GM18505 (cell line): ENCODE results near the gene PIGB.
"Not testable (repeated sequence)": the region's sequence is repeated elsewhere in the genome, so short reads cannot be mapped to it uniquely, and the experiment has no call there.

Source experiments
- ATAC-seq: cut with Tn5 transposase; IDR thresholded peaks from one replicate; pipeline ENCODE4 v1.9.1; 2021; ENCODE audit not compliant: unreplicated experiment
- POLR2A ChIP-seq: IDR thresholded peaks from 4 replicates; pipeline ENCODE4 v1.6.1; 2011; ENCODE audit warnings: borderline replicate concordance; ENCODE audit not compliant: insufficient read depth, insufficient read length; ENCODE audit errors: extremely low read depth

PIGB gene

GRCh38 chr15:55318588-55319494 lies at the start of gene PIGB, which contains the start of gene PIGBOS1:
TSS of gene PIGB (plus strand) at chr15:55319222. CDS start at chr15:55319251, 29 bp downstream.
TSS of gene PIGBOS1 (minus strand) at chr15:55319123. CDS start at chr15:55317792, 1,331 bp downstream.
- ATAC-seq = peak; percentile 92
- peak; percentile 79 for TF ChIP-seq POLR2A

DNA sequence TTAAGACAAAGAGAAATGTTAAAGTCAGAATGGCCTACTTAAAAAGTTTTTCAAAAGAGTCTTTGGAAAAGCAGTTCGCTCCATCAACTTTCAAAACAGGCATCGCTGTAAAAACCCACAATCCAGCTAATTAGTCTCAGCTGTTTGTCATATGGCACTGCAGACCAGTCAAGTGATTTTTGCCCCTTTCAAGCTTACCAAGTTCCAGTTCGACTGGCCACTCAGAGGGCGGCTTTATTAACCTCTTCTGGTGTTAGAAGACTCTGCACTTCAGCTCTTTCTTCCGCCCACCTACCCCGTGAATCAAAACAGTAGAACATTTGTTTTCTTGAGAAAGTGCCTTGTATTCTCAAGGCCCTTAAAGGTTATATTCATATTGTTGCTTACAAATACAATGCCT lies 48.7 kb upstream of the PIGB start:
- no peak for TF ChIP-seq POLR2A
- ATAC-seq = no peak

- no peak for ATAC-seq
- no peak for TF ChIP-seq POLR2A
Observed at GRCh38 chr15:55276324-55276723, 42.7 kb upstream of the PIGB start.

DNA sequence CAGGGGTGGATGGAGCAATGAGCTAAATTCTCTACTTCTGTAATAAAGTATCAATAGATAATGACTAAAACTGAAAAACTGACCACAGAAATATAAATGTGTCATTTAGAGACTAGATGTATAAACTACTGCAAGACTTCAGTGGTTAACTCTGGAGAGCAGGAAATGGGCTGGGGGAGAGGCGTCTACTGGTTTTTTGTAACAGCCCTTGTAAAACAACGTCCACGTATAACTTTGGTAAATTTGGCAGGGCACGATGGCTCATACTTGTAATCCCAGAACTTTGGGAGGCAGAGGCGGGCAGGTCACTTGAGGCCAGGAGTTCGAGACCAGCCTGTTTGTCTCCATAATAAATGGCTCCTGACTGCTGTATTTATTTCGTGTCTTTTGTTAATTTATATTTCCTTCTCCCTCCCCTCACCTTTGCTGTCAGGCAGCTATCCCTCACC lies 41.9 kb upstream of the PIGB start:
- TF ChIP-seq POLR2A = no peak
- ATAC-seq = peak; percentile 46

- TF ChIP-seq POLR2A = no peak
- no peak for ATAC-seq
Observed at GRCh38 chr15:55277715-55278114, 41.3 kb upstream of the PIGB start.

GRCh38 chr15:55279100-55279745 lies 39.8 kb upstream of the PIGB start:
- TF ChIP-seq POLR2A = no peak
- no peak for ATAC-seq

- peak; percentile 83 for ATAC-seq
- TF ChIP-seq POLR2A = no peak
Observed at GRCh38 chr15:55279746-55280351, 39.2 kb upstream of the PIGB start.

DNA sequence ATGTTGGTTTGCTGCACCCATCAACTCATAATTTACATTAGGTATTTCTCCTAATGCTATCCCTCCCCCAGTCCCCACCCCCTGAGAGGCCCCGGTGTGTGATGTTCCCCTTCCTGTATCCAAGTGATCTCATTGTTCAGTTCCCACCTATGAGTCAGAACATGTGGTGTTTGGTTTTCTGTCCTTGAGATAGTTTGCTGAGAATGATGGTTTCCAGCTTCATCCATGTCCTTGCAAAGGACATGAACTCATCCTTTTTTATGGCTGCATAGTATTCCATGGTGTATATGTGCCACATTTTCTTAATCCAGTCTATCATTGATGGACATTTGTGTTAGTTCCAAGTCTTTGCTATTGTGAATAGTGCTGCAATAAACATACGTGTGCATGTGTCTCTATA lies 38.4 kb upstream of the PIGB start:
- not testable (repeated sequence) for ATAC-seq

DNA sequence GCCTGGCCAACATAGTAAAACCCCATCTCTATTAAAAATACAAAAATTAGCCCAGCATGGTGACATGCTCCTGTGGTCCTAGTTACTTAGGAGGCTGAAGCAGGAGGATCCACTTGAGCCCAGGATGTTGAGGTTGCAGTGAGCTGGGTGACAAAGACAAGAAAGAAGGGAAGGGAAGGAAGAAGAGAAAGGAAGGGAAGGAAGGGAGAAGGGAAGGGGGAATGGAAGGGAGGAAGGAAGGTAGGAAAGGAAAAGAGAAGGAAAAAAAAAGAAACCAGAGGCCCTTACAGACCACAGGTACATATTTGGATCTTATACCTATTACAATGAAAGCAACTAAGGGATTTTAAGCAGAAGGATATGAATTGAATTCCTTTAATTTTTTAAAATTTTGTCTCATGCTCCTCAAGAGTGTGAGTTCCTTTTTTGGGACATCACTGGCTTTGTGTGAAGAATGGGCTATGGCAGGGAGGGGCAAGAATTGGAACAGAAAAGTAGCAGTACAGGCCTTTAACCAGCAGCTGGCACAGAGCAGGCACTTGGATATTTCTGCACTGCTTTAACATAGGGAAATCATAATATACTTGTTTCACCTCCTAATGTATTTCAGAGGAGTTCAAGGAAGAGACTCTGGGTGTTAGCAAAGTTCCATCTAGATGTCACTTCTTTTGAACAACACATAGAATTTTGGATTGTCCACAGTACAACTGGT lies 37.3 kb upstream of the PIGB start:
- no peak for TF ChIP-seq POLR2A
- ATAC-seq = no peak

- no peak for TF ChIP-seq POLR2A
- ATAC-seq = no peak
Observed at GRCh38 chr15:55282284-55282833, 36.7 kb upstream of the PIGB start.

- no peak for ATAC-seq
Observed at GRCh38 chr15:55283379-55284147, 35.5 kb upstream of the PIGB start.

GRCh38 chr15:55284426-55284825 lies 34.6 kb upstream of the PIGB start:
- TF ChIP-seq POLR2A = no peak
- no peak for ATAC-seq

More at GRCh38 chr15:55283379-55284147, 35.5 kb upstream of the PIGB start:
- no peak for TF ChIP-seq POLR2A

DNA sequence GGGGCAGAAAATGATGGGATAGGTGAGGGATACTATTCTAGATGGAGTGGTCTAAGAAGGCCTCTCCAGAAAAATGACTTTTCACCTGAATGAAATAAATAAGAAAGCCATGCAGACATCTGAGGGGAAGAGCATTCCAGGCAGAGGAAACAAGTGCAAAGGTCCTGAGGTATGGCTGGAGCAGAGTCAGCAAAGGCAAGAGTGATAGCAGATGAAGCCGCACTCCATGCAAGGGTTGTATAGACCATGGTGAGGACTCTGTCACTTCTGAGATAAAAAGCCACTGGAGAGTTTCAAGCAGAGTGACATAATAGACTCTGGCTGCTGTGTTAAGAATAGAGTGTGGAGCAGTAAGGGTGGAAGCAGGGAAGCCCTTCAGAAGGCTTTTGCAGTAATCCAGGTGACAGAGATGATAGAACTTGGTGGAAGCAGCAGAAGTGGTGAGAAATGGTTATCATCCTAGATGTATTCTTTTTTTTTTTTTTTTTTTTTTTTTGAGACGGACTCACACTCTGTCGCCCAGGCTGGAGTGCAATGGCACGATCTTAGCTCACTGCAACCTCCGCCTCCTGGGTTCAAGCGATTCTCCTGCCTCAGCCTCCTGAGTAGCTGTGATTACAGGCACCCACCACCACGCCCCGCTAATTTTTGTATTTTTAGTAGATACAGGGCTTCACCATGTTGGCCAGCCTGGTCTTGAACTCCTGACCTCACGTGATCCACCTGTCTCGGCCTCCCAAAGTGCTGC lies 32.4 kb upstream of the PIGB start:
- ATAC-seq = not testable (repeated sequence)
